ENCODE results near the gene UBR4.

GRCh38 chr1:19229229-19229628, 19.2 kb upstream of the UBR4 start:
- TF ChIP-seq CTCF (IDR thresholded peaks at IDR 0.05) (no peak), POLR2A (IDR thresholded peaks at IDR 0.05) (no peak)
